GM12873 (cell line): ENCODE measurements around the gene FBXL7.

ENCODE experiments used
- CTCF ChIP-seq: IDR thresholded peaks from 2 replicates; pipeline ENCODE4 v1.5.1; 2012; ENCODE audit warnings: low read depth, mild to moderate bottlenecking, moderate library complexity, low read length, control low read depth; ENCODE audit not compliant: insufficient read depth; ENCODE audit errors: missing control alignments

FBXL7 gene

GRCh38 chr5:15844253-15844652 lies 344.3 kb downstream of the FBXL7 start:
- TF ChIP-seq CTCF: no peak

GRCh38 chr5:15844871-15845270 lies 344.9 kb downstream of the FBXL7 start:
- TF ChIP-seq CTCF: no peak

GRCh38 chr5:15850536-15850935 lies 350.6 kb downstream of the FBXL7 start:
- no peak for TF ChIP-seq CTCF

- TF ChIP-seq CTCF: no peak
Observed at GRCh38 chr5:15850939-15851341, 351.0 kb downstream of the FBXL7 start.

GRCh38 chr5:15852217-15852616 lies 352.2 kb downstream of the FBXL7 start:
- no peak for TF ChIP-seq CTCF

GRCh38 chr5:15852949-15853348 lies 353.0 kb downstream of the FBXL7 start:
- TF ChIP-seq CTCF: no peak

GRCh38 chr5:15858326-15858725 lies 358.3 kb downstream of the FBXL7 start:
- no peak for TF ChIP-seq CTCF
